Vagina (tissue), 2 donors: Measurements from ENCODE around the gene BARX2. TPM values are rescaled to one million over a fixed set of nuclear protein-coding genes. Genes with fewer than 3 reads are reported as not detected.

Experiments used
- DNase-seq, 2 donors: peaks; one replicate each; pipeline ENCODE4 v3.0.0-alpha.2; 2017; ENCODE audit errors: extremely low spot score in 2 of 2
- H3K27ac ChIP-seq: fragments of 200-600 bp; sonication (generic); one replicate; pipeline ENCODE4 v1.5.1; 2019
- H3K27me3 ChIP-seq: fragments of 200-600 bp; sonication (generic); one replicate; pipeline ENCODE4 v1.5.1; 2019
- H3K36me3 ChIP-seq, 2 donors: fragments of 200-600 bp; sonication (generic); one replicate each; pipeline ENCODE4 v1.5.1; 2017 to 2019
- H3K4me1 ChIP-seq: fragments of 200-600 bp; sonication (generic); one replicate; pipeline ENCODE4 v1.5.1; 2019
- H3K4me3 ChIP-seq, 2 donors: fragments of 200-600 bp; sonication (generic); 1 replicate in 1 of 2; 2 replicates in 1 of 2; pipeline ENCODE4 v1.5.1; 2016 to 2019
- H3K9me3 ChIP-seq: fragments of 200-600 bp; sonication (generic); one replicate; pipeline ENCODE4 v1.5.1; 2019
- CTCF ChIP-seq, 3 experiments: fragments of 450-650 bp in 2 of 3; fragments of 200-600 bp in 1 of 3; sonication (generic) in 1 of 3; IDR thresholded peaks; one replicate each; pipeline ENCODE4 v1.5.1; 2017 to 2019; ENCODE audit warnings: antibody characterized with exemption in 3 of 3, mild to moderate bottlenecking in 2 of 3, moderate library complexity in 2 of 3
- POLR2A ChIP-seq, 2 donors: fragments of 450-650 bp; IDR thresholded peaks; one replicate each; pipeline ENCODE4 v1.6.1; 2017; ENCODE audit warnings: antibody characterized with exemption in 2 of 2, mild to moderate bottlenecking in 2 of 2, moderate library complexity in 2 of 2
- POLR2AphosphoS5 ChIP-seq, 2 donors: sonication (generic); formaldehyde crosslinking; IDR thresholded peaks; one replicate each; pipeline ENCODE4 v1.9.0; 2017; ENCODE audit warnings: antibody characterized with exemption in 2 of 2, mild to moderate bottlenecking in 2 of 2, low read depth in 1 of 2; ENCODE audit not compliant: insufficient read depth in 1 of 2
- intact Hi-C: fragments of 100-400 bp; cut with DNase I; formaldehyde crosslinking; loops from one replicate; pipeline ENCODE4 v1.15.1; 2023
- total RNA-seq: library from RNA; depleted of rRNA; stranded (reverse); fragments of >200 nt; gene quantifications from one replicate; pipeline ENCODE4 v1.2.3, GENCODE V29; 2016

The BARX2 gene
- total RNA-seq, 1 donor from 2014 or later: 25.3 TPM

GRCh38 chr11:129427816-129428406, 52.3 kb downstream of the BARX2 start:
- no peaks in the 10 kb centered on the region for H3K9me3 ChIP-seq
- no peak overlapping the region for H3K27ac ChIP-seq
- H3K4me1 ChIP-seq: no peaks in the 10 kb centered on the region
- H3K27me3 ChIP-seq: no peaks in the 10 kb centered on the region
- no peak for TF ChIP-seq POLR2AphosphoS5 (IDR thresholded peaks at IDR 0.05; ENCODE audit: insufficient read depth in 1 of 2, low read depth in 1 of 2)
- no peak for TF ChIP-seq CTCF (IDR thresholded peaks at IDR 0.05)
- no peak for TF ChIP-seq POLR2A (IDR thresholded peaks at IDR 0.05)
- H3K4me3 ChIP-seq: no peak overlapping the region
- intact Hi-C loops: no loop called here
- DNase-seq: no peak
- H3K36me3 ChIP-seq: no peaks in the 10 kb centered on the region

GRCh38 chr11:129428557-129428956, 52.9 kb downstream of the BARX2 start:
- Histone ChIP-seq H3K27ac (no peak overlapping the region), H3K36me3 (no peaks in the 10 kb centered on the region), H3K27me3 (no peaks in the 10 kb centered on the region), H3K4me3 (no peak overlapping the region), H3K4me1 (no peaks in the 10 kb centered on the region), H3K9me3 (no peaks in the 10 kb centered on the region)
- DNase-seq: no peak
- TF ChIP-seq POLR2A (IDR thresholded peaks at IDR 0.05): no peak
- no peak for TF ChIP-seq CTCF (IDR thresholded peaks at IDR 0.05)
- TF ChIP-seq POLR2AphosphoS5 (IDR thresholded peaks at IDR 0.05; ENCODE audit: insufficient read depth in 1 of 2, low read depth in 1 of 2): no peak
- intact Hi-C loops: no loop called here

GRCh38 chr11:129434641-129435498, 59.2 kb downstream of the BARX2 start:
- no peak overlapping the region for H3K4me3 ChIP-seq
- intact Hi-C loops: no loop called here
- no peak overlapping the region for H3K27ac ChIP-seq
- peaks cover 2% of the 10 kb centered on the region for H3K4me1 ChIP-seq
- TF ChIP-seq CTCF (IDR thresholded peaks at IDR 0.05) (no peak), POLR2A (IDR thresholded peaks at IDR 0.05) (no peak), POLR2AphosphoS5 (IDR thresholded peaks at IDR 0.05; ENCODE audit: insufficient read depth in 1 of 2, low read depth in 1 of 2) (no peak)
- H3K9me3 ChIP-seq: no peaks in the 10 kb centered on the region
- DNase-seq: no peak
- H3K27me3 ChIP-seq: no peaks in the 10 kb centered on the region
- H3K36me3 ChIP-seq: no peaks in the 10 kb centered on the region

GRCh38 chr11:129435499-129436245, 60.0 kb downstream of the BARX2 start:
- intact Hi-C loops: no loop called here
- DNase-seq: no peak
- Histone ChIP-seq H3K27me3 (no peaks in the 10 kb centered on the region), H3K36me3 (no peaks in the 10 kb centered on the region), H3K9me3 (no peaks in the 10 kb centered on the region), H3K4me3 (no peak overlapping the region), H3K27ac (no peak overlapping the region), H3K4me1 (peaks cover 10% of the 10 kb centered on the region)
- TF ChIP-seq CTCF (IDR thresholded peaks at IDR 0.05) (no peak), POLR2AphosphoS5 (IDR thresholded peaks at IDR 0.05; ENCODE audit: insufficient read depth in 1 of 2, low read depth in 1 of 2) (no peak)
